SK-N-MC (cell line): ENCODE data around the gene AP4M1.

ENCODE experiments used
- DNase-seq: peaks from one replicate; pipeline ENCODE4 v3.0.0-alpha.2; 2011; ENCODE audit warnings: low read depth, low spot score
- H3K27ac ChIP-seq: fragments of 200-600 bp; sonication (generic); 2 replicates; pipeline ENCODE4 v1.5.1; 2016; ENCODE audit warnings: mixed run types
- H3K36me3 ChIP-seq: fragments of 200-600 bp; sonication (generic); 2 replicates; pipeline ENCODE4 v1.6.1; 2017; ENCODE audit warnings: antibody characterized with exemption, low read length, mixed read lengths; ENCODE audit not compliant: insufficient read depth
- H3K4me3 ChIP-seq: fragments of 200-600 bp; sonication (generic); 2 replicates; pipeline ENCODE4 v1.5.1; 2016
- H3K9ac ChIP-seq: fragments of 200-600 bp; sonication (generic); 2 replicates; pipeline ENCODE4 v1.8.0; 2017; ENCODE audit warnings: mixed run types, mixed read lengths; ENCODE audit not compliant: insufficient read length
- H3K9me3 ChIP-seq: fragments of 200-600 bp; sonication (generic); 2 replicates; pipeline ENCODE4 v1.6.1; 2017; ENCODE audit warnings: low read depth, mild to moderate bottlenecking, antibody characterized with exemption, low read length, moderate library complexity, mixed read lengths
- EZH2 ChIP-seq: fragments of 200-600 bp; sonication (generic); IDR thresholded peaks from one replicate; pipeline ENCODE4 v1.6.1; 2017; ENCODE audit warnings: antibody characterized with exemption
- FOXP2 ChIP-seq: optimal IDR thresholded peaks from 2 replicates; pipeline ENCODE3; 2011; ENCODE audit warnings: mild to moderate bottlenecking, moderate library complexity; ENCODE audit not compliant: insufficient read depth; ENCODE audit errors: extremely low read length, control extremely low read depth
- POLR2AphosphoS5 ChIP-seq: IDR thresholded peaks from 2 replicates; pipeline ENCODE4 v1.6.1; 2012; ENCODE audit warnings: mild to moderate bottlenecking, low read depth, low read length, borderline replicate concordance

The AP4M1 gene

DNA sequence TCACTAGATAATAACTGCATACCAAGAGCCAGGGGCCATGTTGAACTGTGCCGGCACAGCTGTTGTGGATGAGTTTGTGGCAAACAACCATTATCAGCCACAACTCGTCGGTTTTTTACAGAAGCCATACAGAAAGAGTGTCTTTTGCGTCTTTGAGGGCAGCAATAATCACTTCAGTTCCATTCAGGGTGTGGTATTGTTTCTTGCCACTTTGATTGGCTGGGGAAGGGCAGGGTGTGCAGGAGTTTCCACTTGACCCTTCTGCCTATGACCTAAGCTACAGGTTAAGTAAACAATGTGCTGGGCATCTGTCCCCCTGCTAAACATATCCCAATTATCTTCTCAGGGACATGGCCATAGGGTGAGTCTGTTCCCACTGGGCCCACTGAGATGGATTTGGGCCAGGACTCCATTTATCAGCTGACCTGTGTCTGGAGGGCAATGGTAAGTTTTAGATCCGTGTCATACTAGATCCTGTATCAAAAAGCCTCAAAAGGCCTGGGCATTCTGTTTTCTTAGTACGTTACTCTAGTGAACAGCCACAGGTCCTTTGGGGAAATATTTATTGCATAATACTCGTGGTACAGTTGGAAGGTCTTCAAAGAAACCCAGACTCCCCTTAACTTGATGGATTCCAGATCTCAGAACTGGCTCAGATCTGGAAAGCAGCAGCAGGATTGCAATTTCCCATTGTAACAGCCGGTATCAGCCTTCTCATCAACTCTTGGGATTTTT lies 35.8 kb upstream of the AP4M1 start:
- no peak overlapping the region for H3K9ac ChIP-seq
- DNase-seq, result no peak
- peaks cover 10% of the 10 kb centered on the region for H3K9me3 ChIP-seq
- no peak overlapping the region for H3K4me3 ChIP-seq
- TF ChIP-seq POLR2AphosphoS5 (no peak), FOXP2 (no peak), EZH2 (no peak)
- peak overlapping the region; percentile 51; the same call in 1 of the 2 replicates for H3K27ac ChIP-seq
- H3K36me3 ChIP-seq, result peaks cover 63% of the 10 kb centered on the region

DNA sequence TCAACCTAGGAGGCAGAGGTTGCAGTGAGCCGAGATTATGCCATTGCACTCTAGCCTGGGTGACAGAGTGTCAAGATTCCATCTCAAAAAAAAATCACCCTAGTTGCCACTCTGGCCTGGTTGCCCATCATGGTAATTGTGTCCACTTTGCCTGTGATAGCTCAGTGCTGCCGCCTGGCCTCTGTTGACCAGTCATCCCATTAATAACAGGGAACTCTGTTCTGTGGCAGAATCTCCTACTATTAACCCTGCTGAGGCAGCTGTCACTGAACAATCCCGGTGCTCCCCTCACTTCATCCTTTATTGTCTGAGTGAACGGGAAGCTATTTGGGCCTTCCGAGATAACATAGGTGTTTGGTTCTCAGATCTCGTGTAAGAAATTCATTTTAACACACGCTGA lies 34.5 kb upstream of the AP4M1 start:
- Histone ChIP-seq H3K27ac (0 out of 2 replicates have a peak overlapping the region, but pooled peaks have one; percentile 25), H3K36me3 (peaks cover 71% of the 10 kb centered on the region), H3K9ac (no peak overlapping the region), H3K4me3 (no peak overlapping the region), H3K9me3 (peaks cover 23% of the 10 kb centered on the region)
- no peak for TF ChIP-seq POLR2AphosphoS5
- no peak for TF ChIP-seq FOXP2
- no peak for TF ChIP-seq EZH2
- DNase-seq, result no peak

GRCh38 chr7:100069991-100070390 lies 31.5 kb upstream of the AP4M1 start:
- DNase-seq, result no peak
- H3K4me3 ChIP-seq, result no peak overlapping the region
- TF ChIP-seq FOXP2 (no peak), POLR2AphosphoS5 (no peak), EZH2 (no peak)
- no peak overlapping the region for H3K9ac ChIP-seq
- peaks cover 83% of the 10 kb centered on the region for H3K36me3 ChIP-seq
- peaks cover 45% of the 10 kb centered on the region for H3K9me3 ChIP-seq
- H3K27ac ChIP-seq, result no peak overlapping the region

- DNase-seq, result no peak
- Histone ChIP-seq H3K27ac (no peak overlapping the region), H3K9ac (no peak overlapping the region), H3K4me3 (peak overlapping the region; percentile 38; the same call in 1 of the 2 replicates), H3K9me3 (peaks cover 55% of the 10 kb centered on the region), H3K36me3 (peaks cover 83% of the 10 kb centered on the region)
- TF ChIP-seq FOXP2 (no peak), POLR2AphosphoS5 (no peak; the same call in 1 of the 2 replicates), EZH2 (no peak)
These were observed 30.3 kb upstream of the AP4M1 start for GRCh38 chr7:100071018-100071723.

GRCh38 chr7:100072462-100072861 lies 29.0 kb upstream of the AP4M1 start:
- Histone ChIP-seq H3K36me3 (peaks cover 90% of the 10 kb centered on the region), H3K9ac (no peak overlapping the region), H3K27ac (no peak overlapping the region), H3K9me3 (peaks cover 63% of the 10 kb centered on the region), H3K4me3 (no peak overlapping the region)
- no peak for DNase-seq
- TF ChIP-seq POLR2AphosphoS5, result no peak
- no peak for TF ChIP-seq FOXP2
- no peak for TF ChIP-seq EZH2

GRCh38 chr7:100074841-100075240 lies 26.6 kb upstream of the AP4M1 start:
- Histone ChIP-seq H3K9me3 (peaks cover 78% of the 10 kb centered on the region), H3K9ac (no peak overlapping the region), H3K36me3 (peaks cover 100% of the 10 kb centered on the region), H3K27ac (no peak overlapping the region), H3K4me3 (no peak overlapping the region)
- TF ChIP-seq FOXP2 (no peak), EZH2 (no peak), POLR2AphosphoS5 (no peak)
- DNase-seq, result no peak

GRCh38 chr7:100075418-100075817 lies 26.0 kb upstream of the AP4M1 start:
- TF ChIP-seq EZH2, result no peak
- no peak for TF ChIP-seq FOXP2
- no peak for TF ChIP-seq POLR2AphosphoS5
- H3K36me3 ChIP-seq, result peaks cover 100% of the 10 kb centered on the region

DNA sequence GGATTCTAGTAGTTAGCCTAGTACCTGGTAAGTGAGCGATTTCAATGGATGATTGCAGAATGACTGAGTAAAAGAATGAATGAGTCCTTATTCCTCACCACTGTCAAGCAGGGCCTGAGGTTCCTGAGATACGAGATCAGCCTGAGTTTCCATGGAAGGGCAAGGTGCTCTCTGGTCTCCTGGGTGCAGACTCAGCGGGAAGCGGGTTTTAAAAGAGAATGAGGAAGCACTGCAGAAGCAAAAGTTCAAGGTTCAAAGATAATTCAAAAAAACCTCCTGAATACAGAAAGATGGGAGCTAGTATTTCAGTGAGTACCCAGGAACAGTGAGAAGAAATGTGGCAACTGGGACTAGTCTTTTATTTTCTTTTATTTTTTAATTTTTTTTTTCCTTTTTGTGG lies 24.2 kb upstream of the AP4M1 start:
- Histone ChIP-seq H3K36me3 (peaks cover 83% of the 10 kb centered on the region), H3K9me3 (peaks cover 56% of the 10 kb centered on the region), H3K9ac (no peak overlapping the region), H3K27ac (no peak overlapping the region), H3K4me3 (no peak overlapping the region)
- TF ChIP-seq FOXP2 (no peak), EZH2 (no peak), POLR2AphosphoS5 (no peak)
- DNase-seq, result no peak

More at GRCh38 chr7:100075418-100075817, 26.0 kb upstream of the AP4M1 start:
- no peak overlapping the region for H3K4me3 ChIP-seq
- peaks cover 74% of the 10 kb centered on the region for H3K9me3 ChIP-seq
- H3K27ac ChIP-seq, result no peak overlapping the region
- no peak overlapping the region for H3K9ac ChIP-seq
- DNase-seq, result no peak
